BJ (cell line): ENCODE data around the gene APOBR. TPM values are rescaled to one million over a fixed set of nuclear protein-coding genes. Genes with fewer than 3 reads are reported as not detected.

ENCODE experiments used
- CTCF ChIA-PET: fragments of 350-600 bp; formaldehyde crosslinking; extraction: SDS; loops from one replicate; lab custom pipeline; 2021; ENCODE audit warnings: antibody characterized with exemption, inconsistent platforms; lab: Yijun Ruan, JAX
- POLR2A ChIA-PET: fragments of 300-600 bp; sonication (Branson Sonifier 250); formaldehyde crosslinking; extraction: SDS; loops from one replicate; lab custom pipeline; 2021; ENCODE audit warnings: antibody characterized with exemption; lab: Charles Lee
- DNase-seq: peaks from one replicate; pipeline ENCODE4 v3.0.0-alpha.2; 2011; ENCODE audit warnings: low read depth
- H3K27me3 ChIP-seq: 2 replicates; pipeline ENCODE4 v1.6.0; 2011; ENCODE audit warnings: low read length; ENCODE audit not compliant: control insufficient read depth, insufficient read depth
- H3K36me3 ChIP-seq: 2 replicates; pipeline ENCODE4 v1.5.1; 2011; ENCODE audit warnings: low read length; ENCODE audit not compliant: control insufficient read depth, insufficient read depth
- H3K4me3 ChIP-seq: 2 replicates; pipeline ENCODE4 v1.5.1; 2011; ENCODE audit warnings: low read depth, mild to moderate bottlenecking, control low read depth, low read length
- CTCF ChIP-seq: IDR thresholded peaks from 2 replicates; pipeline ENCODE4 v1.5.1; 2011; ENCODE audit warnings: low read depth, mild to moderate bottlenecking, control low read depth, inconsistent platforms, low read length, moderate library complexity; ENCODE audit not compliant: insufficient read depth
- polyA plus RNA-seq: library from polyadenylated mRNA; depleted of rRNA; stranded (reverse); fragments of >200 nt; gene quantifications from 2 replicates; pipeline ENCODE4 v1.2.3, GENCODE V29; 2011

Gene APOBR
- polyA plus RNA-seq, 1 experiment, result not detected

GRCh38 chr16:28534542-28535373 is 40.3 kb downstream of the APOBR start:
- no peak for TF ChIP-seq CTCF
- CTCF ChIA-PET, result no interaction called here
- no peak for DNase-seq

GRCh38 chr16:28537076-28537475 is 42.6 kb downstream of the APOBR start:
- Histone ChIP-seq H3K4me3 (peak overlapping the region; percentile 57), H3K36me3 (peaks cover 13% of the 10 kb centered on the region), H3K27me3 (no peaks in the 10 kb centered on the region)
- no peak for DNase-seq
- TF ChIP-seq CTCF, result no peak
- POLR2A ChIA-PET, result no interaction called here
- CTCF ChIA-PET, result no interaction called here

More at GRCh38 chr16:28534542-28535373, 40.3 kb downstream of the APOBR start:
- POLR2A ChIA-PET, result no interaction called here
- Histone ChIP-seq H3K27me3 (no peaks in the 10 kb centered on the region), H3K4me3 (no peak overlapping the region), H3K36me3 (peaks cover 13% of the 10 kb centered on the region)

GRCh38 chr16:28537964-28538732 is 43.7 kb downstream of the APOBR start:
- no peak for TF ChIP-seq CTCF
- Histone ChIP-seq H3K27me3 (no peaks in the 10 kb centered on the region), H3K4me3 (peak overlapping the region; percentile 57), H3K36me3 (peaks cover 13% of the 10 kb centered on the region)
- POLR2A ChIA-PET, result no interaction called here
- no peak for DNase-seq
- CTCF ChIA-PET, result no interaction called here

GRCh38 chr16:28538733-28539596 is 44.5 kb downstream of the APOBR start, which contains the start of gene NUPR1:
TSS of gene NUPR1 (minus strand) at chr16:28538974. CDS start at chr16:28538907, 67 bp downstream.
- peak; percentile 93 for DNase-seq
- peak within 1 kb of the TSS; percentile 57 for H3K4me3 ChIP-seq
- TF ChIP-seq CTCF, result no peak
- peaks cover 13% of the 10 kb centered on the region for H3K36me3 ChIP-seq
- no peaks in the 10 kb centered on the region for H3K27me3 ChIP-seq
- CTCF ChIA-PET, result interaction anchor here (0.7 kb wide), 1 partner anchor 18 kb away, joined by 3 read pairs; no protein-coding TSS in a partner anchor
- POLR2A ChIA-PET, result no interaction called here
